GM21423 (cell line): ENCODE results near the gene SLC9A5.

Experiments used
- ATAC-seq: cut with Tn5 transposase; IDR thresholded peaks from one replicate; pipeline ENCODE4 v1.9.1; 2021; ENCODE audit warnings: mild to moderate bottlenecking, moderate library complexity; ENCODE audit not compliant: unreplicated experiment

Gene SLC9A5

DNA sequence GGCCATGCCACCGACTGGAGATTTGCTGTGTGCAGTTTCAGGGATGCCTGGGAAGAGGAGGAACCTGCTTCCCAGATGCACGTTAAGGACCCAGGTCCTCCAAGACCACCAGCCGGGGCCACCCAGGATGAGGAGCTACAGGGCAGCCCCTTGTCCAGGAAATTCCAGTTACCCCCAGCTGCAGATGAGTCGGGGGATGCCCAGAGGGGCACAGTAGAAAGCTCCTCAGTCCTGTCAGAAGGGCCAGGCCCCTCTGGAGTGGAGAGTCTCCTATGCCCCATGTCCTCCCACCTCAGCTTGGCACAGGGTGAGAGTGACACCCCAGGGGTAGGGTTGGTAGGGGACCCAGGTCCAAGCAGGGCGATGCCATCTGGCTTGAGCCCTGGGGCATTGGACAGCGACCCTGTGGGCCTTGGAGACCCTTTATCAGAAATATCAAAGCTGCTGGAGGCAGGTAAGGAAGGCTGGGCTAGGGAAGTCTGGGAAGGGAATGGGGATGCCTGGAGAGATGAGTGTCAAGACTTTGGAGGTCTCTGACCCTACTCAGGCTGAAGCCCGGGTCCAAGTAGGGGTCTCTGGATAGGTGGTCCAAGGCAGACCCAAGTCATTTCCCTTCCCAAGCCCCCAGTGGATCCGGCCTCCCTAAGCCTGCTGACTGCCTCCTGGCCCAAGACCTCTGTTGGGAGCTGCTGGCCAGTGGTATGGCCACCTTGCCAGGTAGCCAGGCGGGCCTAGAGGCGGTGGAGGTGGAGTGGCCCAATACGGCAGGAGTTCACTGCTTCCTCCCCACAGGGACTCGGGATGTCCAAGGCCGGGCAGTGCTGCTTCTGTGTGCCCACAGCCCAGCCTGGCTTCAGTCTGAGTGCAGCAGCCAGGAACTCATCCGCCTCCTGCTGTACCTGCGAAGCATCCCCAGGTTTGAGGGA is 31.6 kb downstream of the SLC9A5 start:
- ATAC-seq, result no peak

- ATAC-seq, result no peak
These were observed 33.0 kb downstream of the SLC9A5 start for GRCh38 chr16:67281536-67282446.

DNA sequence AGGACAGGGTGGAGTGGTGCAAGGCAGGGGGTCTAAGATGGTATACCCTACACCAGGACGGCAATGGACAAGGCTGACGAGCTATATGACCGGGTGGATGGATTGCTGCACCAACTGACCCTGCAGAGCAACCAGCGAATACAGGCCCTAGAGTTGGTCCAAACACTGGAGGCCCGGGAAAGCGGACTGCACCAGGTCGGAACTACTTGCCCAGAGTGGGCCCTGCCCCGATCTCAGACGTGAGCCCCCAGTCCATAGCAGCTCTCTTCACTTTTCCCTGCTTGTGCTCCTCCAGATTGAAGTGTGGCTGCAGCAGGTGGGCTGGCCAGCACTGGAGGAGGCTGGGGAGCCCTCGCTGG is 33.6 kb downstream of the SLC9A5 start:
- ATAC-seq, result no peak

DNA sequence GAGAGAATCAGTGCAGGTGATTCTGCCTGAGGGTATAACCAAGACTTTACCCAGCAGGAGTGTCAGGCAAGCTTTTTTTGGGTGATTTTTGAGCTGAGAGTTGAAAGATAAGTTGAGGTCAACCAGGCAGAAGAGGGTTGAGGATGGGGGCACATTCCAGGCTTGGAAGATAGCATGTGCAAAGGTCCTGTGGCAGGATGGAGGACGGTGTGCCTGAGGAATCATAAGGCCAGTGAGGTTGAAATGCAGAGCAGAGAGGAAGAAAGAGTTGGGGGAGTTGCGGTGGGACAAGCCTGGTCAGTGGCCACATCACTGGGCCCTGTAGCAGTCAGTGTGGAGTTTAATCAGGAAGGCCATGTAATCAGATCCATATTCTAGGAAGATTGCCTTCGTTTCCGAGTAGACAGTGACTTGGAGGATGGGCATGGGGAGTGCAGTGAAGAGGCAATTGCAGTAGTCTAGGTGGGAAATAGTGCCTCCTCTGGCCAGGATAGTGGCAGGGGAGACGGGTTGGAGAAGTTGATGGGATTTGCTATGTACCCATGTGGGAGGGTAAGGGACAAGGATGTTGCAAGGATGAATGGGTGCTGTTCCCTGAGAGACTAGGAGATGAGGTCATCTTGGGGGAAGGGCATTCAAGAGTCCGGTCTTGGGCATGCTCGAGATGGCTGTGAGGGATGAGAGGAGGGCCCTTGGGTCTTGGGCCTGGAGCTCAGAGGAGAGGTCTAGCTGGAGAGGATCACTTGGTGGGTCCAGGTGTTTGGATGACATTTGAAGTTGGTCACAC is 34.5 kb downstream of the SLC9A5 start:
- no peak for ATAC-seq

GRCh38 chr16:67283826-67284555 is 35.2 kb downstream of the SLC9A5 start:
- ATAC-seq, result no peak

DNA sequence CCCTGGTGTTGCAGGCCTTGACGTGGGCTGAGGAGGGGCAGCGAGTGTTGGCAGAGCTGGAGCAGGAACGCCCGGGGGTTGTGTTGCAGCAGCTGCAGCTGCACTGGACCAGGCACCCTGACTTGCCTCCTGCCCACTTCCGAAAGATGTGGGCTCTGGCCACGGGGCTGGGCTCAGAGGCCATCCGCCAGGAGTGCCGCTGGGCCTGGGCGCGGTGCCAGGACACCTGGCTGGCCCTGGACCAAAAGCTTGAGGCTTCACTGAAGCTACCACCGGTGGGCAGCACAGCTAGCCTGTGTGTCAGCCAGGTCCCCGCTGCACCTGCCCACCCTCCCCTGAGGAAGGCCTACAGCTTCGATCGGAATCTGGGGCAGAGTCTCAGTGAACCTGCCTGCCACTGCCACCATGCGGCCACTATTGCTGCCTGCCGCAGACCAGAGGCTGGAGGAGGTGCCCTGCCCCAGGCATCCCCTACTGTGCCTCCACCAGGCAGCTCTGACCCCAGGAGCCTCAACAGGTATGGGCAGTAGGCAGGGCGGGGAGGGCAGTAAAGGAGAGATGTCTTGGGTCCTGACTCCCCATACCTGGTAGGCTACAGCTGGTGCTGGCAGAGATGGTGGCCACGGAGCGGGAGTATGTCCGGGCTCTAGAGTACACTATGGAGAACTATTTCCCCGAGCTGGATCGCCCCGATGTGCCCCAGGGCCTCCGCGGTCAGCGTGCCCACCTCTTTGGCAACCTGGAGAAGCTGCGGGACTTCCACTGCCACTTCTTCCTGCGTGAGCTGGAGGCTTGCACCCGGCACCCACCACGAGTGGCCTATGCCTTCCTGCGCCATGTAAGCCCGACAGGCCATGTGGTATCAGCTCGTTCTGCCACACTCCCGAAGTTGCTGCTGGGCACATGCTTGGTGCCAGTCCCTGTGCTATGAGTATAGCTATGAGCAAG is 36.2 kb downstream of the SLC9A5 start:
- ATAC-seq, result no peak

GRCh38 chr16:67286441-67287235 is 37.9 kb downstream of the SLC9A5 start:
- ATAC-seq, result no peak

GRCh38 chr16:67287960-67288359 is 39.2 kb downstream of the SLC9A5 start:
- ATAC-seq, result no peak

DNA sequence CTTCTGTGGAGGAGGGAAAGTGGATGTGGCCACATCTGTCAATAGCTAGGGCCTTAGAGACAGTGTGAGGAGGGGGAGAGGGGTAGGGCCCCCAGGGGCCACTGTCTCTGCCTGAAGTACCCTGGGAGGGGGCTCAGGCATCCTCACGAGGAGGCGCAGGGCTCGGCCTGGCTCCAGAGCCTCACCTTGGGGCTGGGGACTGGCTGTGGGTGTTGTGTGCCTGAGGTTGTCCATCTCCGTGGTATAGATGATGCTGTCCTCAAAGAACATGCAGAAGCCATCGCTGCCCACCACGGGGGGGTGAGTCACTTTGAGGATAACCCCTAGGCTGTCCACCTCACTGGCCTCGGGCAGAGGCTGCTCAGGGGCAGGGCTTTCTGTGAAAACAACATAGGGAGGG is 42.7 kb downstream of the SLC9A5 start:
- ATAC-seq, result no peak

DNA sequence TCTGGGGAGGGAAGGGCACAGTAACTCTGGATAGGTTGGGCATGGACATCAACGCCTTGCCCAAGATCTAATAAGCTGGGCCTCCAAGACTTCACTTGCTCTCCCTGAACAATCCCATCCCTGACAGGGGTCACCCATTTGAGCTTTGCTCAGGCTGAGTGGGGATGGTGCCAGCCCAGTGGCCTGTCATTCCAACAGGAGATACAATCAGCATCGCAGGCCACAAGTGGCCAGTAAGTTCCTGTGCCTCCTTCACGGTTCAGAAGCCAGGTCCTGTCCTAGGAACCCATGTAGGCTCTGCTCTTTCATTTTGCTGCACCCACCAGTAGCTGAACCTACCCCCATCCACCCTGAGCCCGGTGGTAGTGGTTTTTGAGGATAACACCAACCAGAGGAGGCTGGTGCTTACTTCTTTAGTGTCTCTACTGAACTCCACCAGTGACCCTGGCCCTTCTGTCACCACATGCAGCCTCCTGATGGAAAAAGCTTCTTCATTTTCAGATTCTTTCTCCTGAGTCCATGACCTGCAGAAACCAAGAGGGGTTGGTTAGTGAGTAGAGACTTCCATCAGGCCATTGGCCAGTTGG is 45.5 kb downstream of the SLC9A5 start:
- no peak for ATAC-seq

DNA sequence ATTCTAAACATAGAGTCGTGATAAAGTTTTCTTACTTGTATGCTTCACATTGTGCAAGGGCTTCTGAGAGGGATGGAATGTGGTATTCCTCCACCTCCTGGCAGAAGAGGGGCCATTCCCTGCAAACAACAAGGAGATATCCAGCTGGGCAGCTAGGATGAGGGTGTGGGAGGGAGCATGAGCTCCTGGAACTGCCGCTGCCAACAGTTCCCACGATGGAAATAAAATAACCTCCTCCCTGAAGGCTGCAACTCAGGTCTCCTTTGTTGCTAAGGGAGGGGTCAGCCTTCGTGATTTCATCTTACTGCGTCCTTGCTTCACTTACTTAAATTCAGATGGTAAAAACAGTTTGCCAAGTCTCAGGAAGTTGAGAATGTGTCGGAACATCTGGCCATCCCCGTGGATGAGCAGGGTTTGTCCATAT is 46.2 kb downstream of the SLC9A5 start:
- ATAC-seq, result no peak

DNA sequence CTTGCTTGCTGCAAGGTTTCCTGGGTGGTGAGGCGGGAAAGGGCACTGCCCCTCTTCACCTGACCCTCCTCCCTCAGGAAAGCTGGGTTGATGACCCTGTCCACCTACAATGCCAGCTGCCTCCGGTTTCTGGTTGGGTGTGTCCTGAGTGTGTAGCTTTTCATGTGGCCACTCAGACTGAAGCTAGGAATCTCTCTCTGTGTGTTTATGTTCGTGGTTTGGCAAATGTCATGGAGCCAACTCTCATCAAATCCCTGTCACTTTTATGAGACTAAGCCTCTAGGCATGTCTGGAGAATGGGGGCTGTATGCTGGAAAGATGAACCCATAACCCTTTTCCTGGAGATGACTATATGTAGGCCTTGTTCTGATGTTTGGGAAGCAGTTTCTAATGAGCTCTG is 47.6 kb downstream of the SLC9A5 start:
- no peak for ATAC-seq

DNA sequence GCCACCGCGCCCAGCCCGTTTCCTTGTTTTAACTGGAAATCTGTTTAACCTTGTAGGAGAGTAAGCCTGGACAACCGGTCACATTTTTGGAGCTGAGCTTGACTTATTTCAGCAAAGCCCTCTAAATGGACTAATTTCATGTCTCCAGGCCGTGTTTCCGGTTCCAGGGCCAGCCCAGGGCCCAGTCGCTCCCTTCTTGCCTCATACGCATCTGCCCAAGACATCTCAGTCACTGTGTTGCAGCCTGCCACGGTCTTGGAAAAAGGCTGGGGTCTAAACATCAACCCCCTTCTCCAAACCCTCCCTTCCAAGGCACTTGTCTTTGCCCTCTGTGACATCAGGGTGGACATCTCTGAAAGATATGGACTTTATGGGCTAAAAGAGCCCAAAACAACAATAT is 49.5 kb downstream of the SLC9A5 start:
- no peak for ATAC-seq

DNA sequence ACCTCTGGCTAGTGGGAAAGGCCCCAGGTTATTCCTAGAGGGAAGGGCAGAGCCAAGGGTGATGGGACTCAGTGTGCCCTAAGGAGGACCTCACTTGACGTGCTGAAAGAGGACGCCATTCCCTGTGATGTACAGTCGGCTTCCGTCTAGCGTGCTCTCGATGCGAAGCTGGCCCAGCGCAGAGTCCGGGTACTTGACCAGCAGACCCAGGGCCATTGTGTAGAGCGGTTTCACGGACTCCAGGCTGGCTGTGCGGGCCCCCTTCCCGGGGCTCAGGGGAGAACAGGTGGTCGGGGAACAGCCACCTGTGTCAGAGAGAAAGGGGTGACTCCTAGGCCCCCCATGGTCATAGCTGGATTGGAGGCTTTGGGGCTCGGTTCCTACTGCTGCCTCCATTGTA is 50.5 kb downstream of the SLC9A5 start:
- no peak for ATAC-seq

DNA sequence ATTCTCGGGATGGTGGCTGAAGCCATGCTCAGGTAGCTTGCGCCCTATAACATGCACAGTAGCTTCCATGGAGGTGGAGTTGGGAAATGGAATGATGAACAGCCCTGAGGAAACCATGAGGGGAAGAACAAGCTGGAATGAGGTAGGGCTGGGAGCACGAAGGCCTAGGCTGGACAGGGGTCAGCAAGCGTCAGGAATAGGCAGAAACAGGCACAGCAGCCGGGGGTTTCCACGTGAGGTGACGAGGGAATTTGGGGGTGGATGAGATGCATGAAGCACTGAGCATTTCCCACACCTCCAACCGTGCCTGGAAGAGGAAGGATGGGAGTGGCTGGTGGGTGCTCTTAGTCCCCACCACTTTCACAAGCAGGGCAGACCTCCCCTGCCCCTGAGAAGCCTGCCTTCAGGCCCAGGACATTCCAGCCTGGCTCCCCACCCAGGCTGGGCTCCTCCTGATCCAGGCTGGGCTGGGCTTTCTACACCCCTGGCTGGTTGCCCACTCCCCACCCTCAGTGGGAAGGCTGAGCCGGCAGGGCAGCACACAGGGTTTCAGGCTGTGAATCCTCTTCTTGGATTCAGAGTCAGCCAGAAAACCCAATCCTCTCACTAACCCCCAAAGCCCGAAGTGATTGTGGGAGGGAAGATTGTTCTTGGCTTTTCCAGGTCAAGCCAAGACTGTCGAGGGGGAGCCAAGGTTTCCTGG is 52.5 kb downstream of the SLC9A5 start:
- ATAC-seq, result no peak

GRCh38 chr16:67302076-67302475 is 53.3 kb downstream of the SLC9A5 start:
- no peak for ATAC-seq

GRCh38 chr16:67302970-67303369 is 54.2 kb downstream of the SLC9A5 start:
- ATAC-seq, result no peak
